Colon (tissue), 2 donors: ENCODE measurements around the gene CPSF4.
"Not testable (repeated sequence)": the region's sequence is repeated elsewhere in the genome, so short reads cannot be mapped to it uniquely, and the experiment has no call there.

Experiments used
- FAIRE-seq: peaks from 2 replicates; lab custom pipeline; 2012; peaks lifted over from hg19 to GRCh38; lab: Jason Lieb, UNC
- donor health status: control.
- donor health status: control.

The CPSF4 gene

DNA sequence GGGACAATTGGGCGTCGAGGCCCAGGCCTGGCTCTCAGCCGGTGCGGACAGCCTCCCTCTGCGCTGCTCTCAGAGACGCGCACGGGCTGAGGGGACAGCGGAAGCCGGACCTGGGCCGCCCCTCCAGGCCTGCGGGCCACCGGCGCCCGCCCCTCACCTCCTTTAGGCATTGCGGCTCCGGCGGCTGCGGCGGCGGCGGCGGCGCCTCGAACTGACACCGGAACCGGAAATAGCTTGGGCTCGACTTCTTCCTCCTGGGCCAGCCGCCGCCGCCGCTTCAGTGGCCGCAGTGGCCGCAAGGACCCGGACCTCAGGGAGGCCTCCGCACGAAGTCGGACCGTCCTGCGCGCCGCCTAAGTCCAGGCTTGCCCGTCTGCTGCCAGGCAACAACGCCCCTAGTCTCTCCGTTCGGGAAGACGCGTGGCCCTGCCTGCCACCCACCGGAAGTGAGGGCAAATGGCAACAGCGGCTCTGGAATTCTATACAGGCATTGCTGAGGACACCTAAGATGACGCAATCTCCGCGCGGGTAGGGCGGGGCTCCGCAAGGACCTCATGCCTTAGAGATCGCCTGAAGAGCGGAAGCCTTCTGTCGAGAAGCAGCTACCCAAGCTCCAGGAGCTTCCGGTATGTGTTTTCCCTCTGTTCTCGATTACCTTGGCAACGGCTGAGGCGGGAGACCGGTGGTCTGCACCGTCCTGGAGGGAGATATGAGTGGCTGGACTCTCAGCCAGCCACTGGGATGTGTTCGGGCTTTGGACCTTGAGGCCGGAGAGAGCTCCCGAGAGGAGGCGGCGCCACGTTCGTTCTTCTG lies 30.2 kb upstream of the CPSF4 start, which contains the start of the genes BUD31 and PDAP1:
Gene BUD31, plus strand, starts transcription at position 591 of the 813 bp plus-strand sequence. CDS start 2,124 bp downstream, outside the sequence.
Gene PDAP1, minus strand, starts transcription at position 219 of the 813 bp plus-strand sequence. Its CDS starts 49 bp downstream, at position 170.
- FAIRE-seq: no peak

GRCh38 chr7:99409192-99409572 lies 29.6 kb upstream of the CPSF4 start:
- FAIRE-seq: no peak

DNA sequence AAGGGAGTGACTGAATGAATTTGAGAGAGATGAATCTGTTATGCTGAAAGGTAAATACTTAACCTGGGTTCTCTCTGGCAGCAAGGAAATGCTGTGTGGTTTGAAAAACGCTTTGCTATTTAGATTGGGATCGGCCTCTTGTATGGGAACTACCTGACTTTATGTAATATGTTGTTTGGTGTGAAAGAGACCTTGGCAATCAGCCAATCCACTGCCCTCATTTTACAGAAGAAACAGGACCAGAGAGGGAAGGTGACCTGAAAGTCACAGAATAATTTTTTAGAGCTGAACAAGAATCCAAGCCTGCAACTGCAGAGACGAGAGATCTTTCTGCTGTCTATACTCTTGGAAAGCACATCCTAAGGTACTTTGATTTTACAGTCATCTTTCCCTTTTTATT lies 28.9 kb upstream of the CPSF4 start:
- FAIRE-seq: no peak

DNA sequence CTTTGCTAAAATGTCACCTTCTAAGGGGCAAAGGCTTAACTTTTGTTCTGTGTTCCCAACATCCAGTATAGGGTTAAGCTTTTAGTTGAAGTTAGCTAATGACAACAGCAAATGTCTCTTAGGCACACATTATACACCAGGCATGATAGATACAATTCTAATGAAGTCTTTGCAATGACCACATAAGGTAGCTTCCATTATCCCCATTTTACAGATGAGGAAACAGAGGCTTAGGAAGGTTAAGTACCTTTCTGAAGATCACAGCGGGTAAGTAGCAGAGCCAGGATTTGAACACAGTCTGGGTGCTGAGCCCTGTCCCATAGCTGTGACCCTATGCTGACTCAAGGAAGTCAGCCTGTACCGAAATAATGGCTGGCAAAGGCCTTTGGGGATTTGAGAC lies 28.1 kb upstream of the CPSF4 start:
- FAIRE-seq: no peak

GRCh38 chr7:99415513-99416127 lies 23.1 kb upstream of the CPSF4 start:
- not testable (repeated sequence) for FAIRE-seq

GRCh38 chr7:99418260-99418659 lies 20.5 kb upstream of the CPSF4 start:
- FAIRE-seq: no peak

- FAIRE-seq: no peak
Measured at GRCh38 chr7:99419323-99420021, 19.3 kb upstream of the CPSF4 start.

GRCh38 chr7:99420213-99420612 lies 18.5 kb upstream of the CPSF4 start:
- FAIRE-seq: no peak

GRCh38 chr7:99420986-99421385 lies 17.8 kb upstream of the CPSF4 start:
- no peak for FAIRE-seq

DNA sequence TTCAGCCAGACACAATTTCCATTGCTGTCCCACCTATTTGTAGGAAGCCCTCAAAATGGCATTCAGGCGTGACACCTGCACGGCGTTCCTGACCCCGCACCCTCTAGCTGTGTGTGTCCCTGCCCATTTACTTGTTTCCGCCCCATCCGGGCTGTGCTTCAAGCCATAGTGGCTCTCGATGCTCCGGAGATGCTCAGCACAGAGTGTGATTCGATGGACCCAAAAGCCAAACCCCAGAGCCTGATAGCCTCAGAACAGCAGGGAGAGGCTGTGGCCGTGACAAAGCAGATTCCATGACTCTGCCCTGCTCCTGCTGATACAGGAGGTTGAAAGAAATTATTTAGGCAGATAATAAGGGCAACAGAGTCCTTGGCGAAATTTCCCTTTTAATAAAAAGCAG lies 16.6 kb upstream of the CPSF4 start:
- FAIRE-seq: no peak

- FAIRE-seq: no peak
Measured at GRCh38 chr7:99422625-99423024, 16.1 kb upstream of the CPSF4 start.

DNA sequence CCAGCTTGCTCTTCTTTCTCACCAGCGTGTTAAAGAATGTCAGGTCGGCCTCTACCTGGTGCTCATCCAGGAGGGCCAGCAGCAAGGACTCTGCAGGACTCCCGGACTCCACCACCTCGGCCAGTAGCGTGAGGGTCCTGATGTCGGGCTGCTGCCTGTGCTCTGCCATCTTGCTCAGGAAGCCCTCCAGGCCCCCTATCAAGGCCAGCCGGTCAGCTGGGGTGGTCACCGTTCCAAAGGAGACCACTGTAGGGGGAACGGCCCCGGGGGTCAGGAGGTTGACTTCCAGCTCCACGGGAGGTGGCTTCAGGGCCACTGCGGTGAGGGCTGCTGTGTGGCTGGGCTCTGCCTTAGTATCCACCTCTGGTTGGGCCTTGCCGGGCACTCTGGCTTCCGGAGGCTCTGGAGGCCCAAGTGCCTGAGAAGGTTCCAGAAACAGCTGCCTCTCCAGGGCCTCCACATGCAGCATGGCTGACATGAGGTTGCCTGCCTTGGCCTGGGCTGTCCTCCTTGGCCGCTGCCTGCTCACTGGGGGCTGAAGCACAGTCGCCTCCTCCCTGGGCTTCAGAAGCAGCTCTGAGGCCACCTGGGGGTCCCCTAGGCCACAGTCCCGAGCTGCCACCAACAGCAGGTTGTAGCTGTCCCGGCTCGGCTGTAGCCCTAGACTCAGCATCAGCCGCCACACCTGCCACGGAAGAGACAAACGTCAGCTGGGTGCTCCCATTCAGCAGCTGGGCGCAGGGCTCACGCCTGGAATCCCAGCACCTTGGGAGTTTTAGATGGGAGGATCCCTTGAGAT lies 13.6 kb upstream of the CPSF4 start:
- no peak for FAIRE-seq

GRCh38 chr7:99428972-99429566 lies 9.7 kb upstream of the CPSF4 start:
- FAIRE-seq: no peak

DNA sequence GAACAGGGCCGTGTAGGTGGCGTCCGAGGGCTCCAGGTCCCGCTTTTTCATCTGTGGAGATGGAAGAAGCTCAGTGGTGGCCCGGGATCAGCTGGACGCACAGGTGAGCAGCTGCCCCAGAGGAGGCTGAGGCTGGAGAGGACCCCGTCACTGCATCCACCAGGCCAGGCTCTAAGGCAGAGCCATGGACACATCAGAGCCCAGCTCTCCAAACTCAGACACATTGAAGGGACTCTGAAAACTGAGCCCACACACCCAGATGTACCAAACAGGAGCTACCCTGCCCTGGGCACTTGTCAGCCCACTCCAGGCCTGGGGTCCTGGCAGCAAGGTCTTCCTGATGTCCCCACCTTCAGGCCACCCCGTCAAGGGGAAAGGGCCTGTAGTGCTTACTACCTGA lies 9.0 kb upstream of the CPSF4 start:
- no peak for FAIRE-seq

GRCh38 chr7:99431756-99432540 lies 6.8 kb upstream of the CPSF4 start:
- not testable (repeated sequence) for FAIRE-seq

- FAIRE-seq: no peak
Measured at GRCh38 chr7:99433158-99433557, 5.6 kb upstream of the CPSF4 start.

DNA sequence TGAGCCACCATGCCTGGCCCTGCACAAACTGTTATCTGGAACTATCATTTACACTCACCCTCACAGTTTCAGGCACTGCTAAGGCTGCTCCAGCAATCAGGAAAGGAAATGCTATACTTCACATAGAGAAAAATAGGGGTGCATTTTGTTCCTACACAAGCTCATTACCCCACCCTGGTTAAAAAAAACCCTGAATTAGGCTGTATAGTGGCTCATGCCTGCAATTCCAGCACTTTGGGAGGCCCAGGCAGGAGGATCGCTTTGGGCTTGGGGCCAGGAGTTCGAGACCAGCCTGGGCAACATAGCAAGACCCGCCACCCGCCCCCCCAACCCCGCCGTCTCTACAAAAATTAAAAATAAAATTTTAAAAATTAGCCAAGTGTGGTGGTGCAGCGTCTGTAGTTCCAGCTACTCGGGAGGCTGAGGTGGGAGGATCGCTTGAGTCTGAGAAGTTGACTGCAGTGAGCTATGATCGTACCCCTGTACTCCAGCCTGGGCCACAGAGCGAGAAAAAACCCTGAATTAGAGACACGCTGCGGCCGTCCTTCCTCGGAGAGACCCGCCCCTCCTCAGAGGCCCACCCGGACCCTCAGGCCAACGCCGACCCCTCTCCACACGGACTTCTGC lies 684 bp upstream of the CPSF4 start:
- FAIRE-seq: no peak

- no peak for FAIRE-seq
Measured at GRCh38 chr7:99440195-99440594, 1.5 kb downstream of the CPSF4 start.

DNA sequence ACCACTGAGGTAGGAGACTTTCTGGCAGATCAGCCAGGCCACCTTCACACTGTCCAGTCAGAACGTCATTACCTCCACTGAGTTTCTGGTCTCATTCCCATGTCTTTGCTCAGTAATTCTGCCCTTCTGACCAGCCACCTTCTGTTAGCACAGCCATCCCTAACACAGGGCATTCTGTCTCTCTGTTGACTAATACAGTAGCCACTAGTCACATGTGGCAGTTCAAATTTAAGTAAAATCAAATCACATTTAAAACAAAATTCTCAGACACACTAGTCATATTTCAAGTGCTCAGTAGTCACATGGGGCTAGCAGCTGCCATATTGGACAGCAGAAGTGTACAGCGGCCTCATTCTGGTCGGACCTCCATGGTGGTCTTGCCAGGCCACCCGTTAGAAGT lies 7.4 kb downstream of the CPSF4 start:
- no peak for FAIRE-seq

GRCh38 chr7:99447943-99448342 lies 9.2 kb downstream of the CPSF4 start:
- no peak for FAIRE-seq
